Activated CD8-positive, alpha-beta T cell treated with anti-CD3 and anti-CD28 coated beads, Interleukin-2, amount 10 ng/mL, durations not matched to agents 7 days and 5 days (primary cell): Measurements from ENCODE around the gene KCTD12. TPM values are rescaled to one million over a fixed set of nuclear protein-coding genes. Genes with fewer than 3 reads are reported as not detected.
"Not testable (repeated sequence)": the region's sequence is repeated elsewhere in the genome, so short reads cannot be mapped to it uniquely, and the experiment has no call there.

ENCODE experiments used
- ATAC-seq: fragments of 150-1000 bp; cut with Tn5 transposase; one replicate; pipeline ENCODE4 v1.10.0; 2021; ENCODE audit warnings: moderate library complexity
- CTCF ChIA-PET: fragments of 350-600 bp; sonication (Branson Sonifier 250); formaldehyde crosslinking; loops from one replicate; lab custom pipeline; 2021; ENCODE audit warnings: antibody characterized with exemption; lab: Charles Lee
- POLR2A ChIA-PET: fragments of 350-600 bp; sonication (Branson Sonifier 250); formaldehyde crosslinking; loops from one replicate; lab custom pipeline; 2021; ENCODE audit warnings: antibody characterized with exemption; lab: Charles Lee
- DNase-seq: peaks from one replicate; pipeline ENCODE4 v3.0.0-alpha.2; 2020
- H3K27ac Mint-ChIP-seq: one replicate; pipeline ENCODE4 v1.8.0; 2021; ENCODE audit warnings: mild to moderate bottlenecking, mixed read lengths
- H3K27me3 Mint-ChIP-seq: one replicate; pipeline ENCODE4 v1.8.0; 2021; ENCODE audit warnings: low read depth, mixed read lengths
- H3K36me3 Mint-ChIP-seq: one replicate; pipeline ENCODE4 v1.8.0; 2021; ENCODE audit warnings: low read depth, mixed read lengths
- H3K4me1 Mint-ChIP-seq: one replicate; pipeline ENCODE4 v1.8.0; 2021; ENCODE audit warnings: low read depth, mixed read lengths
- H3K4me3 Mint-ChIP-seq: one replicate; pipeline ENCODE4 v1.8.0; 2021; ENCODE audit warnings: mild to moderate bottlenecking, mixed read lengths
- H3K9me3 Mint-ChIP-seq: one replicate; pipeline ENCODE4 v1.8.0; 2022; ENCODE audit warnings: mixed read lengths; ENCODE audit not compliant: insufficient read depth
- total RNA-seq, 2 experiments: library from RNA; stranded (reverse); gene quantifications; one replicate each; pipeline ENCODE4 v1.2.3, GENCODE V29; 2021

The KCTD12 gene
- total RNA-seq, 2 experiments from 2014 or later, result 5.8 to 6.3 TPM

DNA sequence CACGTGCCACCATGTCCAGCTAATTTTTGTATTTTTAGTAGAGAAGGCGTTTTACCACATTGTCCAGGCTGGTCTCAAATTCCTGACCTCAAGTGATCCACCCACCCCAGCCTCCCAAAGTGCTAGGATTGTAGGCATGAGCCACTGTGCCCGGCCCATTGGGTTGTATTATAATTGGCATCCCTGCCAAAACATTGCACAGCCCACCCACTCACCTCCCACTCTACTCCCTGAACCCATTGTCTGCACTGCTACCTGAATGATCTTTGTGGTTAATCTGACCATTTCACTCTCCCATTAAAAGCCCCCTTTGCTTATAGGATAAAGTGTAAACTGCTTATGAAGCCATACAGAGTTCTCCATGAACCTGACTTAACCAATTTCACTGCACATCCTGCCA lies 26.3 kb upstream of the KCTD12 start:
- Mint-ChIP-seq H3K9me3 (no peaks in the 10 kb centered on the region), H3K27ac (no peak overlapping the region), H3K4me1 (no peaks in the 10 kb centered on the region), H3K4me3 (no peak overlapping the region), H3K36me3 (no peaks in the 10 kb centered on the region), H3K27me3 (peaks cover 7% of the 10 kb centered on the region)
- ATAC-seq (no peak), DNase-seq (no peak)
- CTCF ChIA-PET, result no interaction called here
- POLR2A ChIA-PET, result no interaction called here

- Mint-ChIP-seq H3K4me1 (no peaks in the 10 kb centered on the region), H3K4me3 (no peak overlapping the region), H3K27me3 (peaks cover 16% of the 10 kb centered on the region), H3K36me3 (no peaks in the 10 kb centered on the region), H3K27ac (no peak overlapping the region), H3K9me3 (no peaks in the 10 kb centered on the region)
- no peak for ATAC-seq
- no peak for DNase-seq
- ChIA-PET POLR2A (no interaction called here), CTCF (interaction anchor here (0.9 to 1.5 kb wide), 21 partner anchors 10 to 1209 kb away, joined by 3 to 12 read pairs (median 5); partner anchors contain the start of gene KCTD12)
These were observed 18.3 kb upstream of the KCTD12 start for GRCh38 chr13:76904507-76904906.

GRCh38 chr13:76903544-76904162 lies 17.4 kb upstream of the KCTD12 start:
- Mint-ChIP-seq H3K27me3 (peaks cover 24% of the 10 kb centered on the region), H3K9me3 (peaks cover 6% of the 10 kb centered on the region), H3K4me3 (no peak overlapping the region), H3K4me1 (no peaks in the 10 kb centered on the region), H3K27ac (no peak overlapping the region), H3K36me3 (peaks cover 2% of the 10 kb centered on the region)
- ChIA-PET CTCF (interaction anchor here (0.7 to 1.5 kb wide), 26 partner anchors 9 to 1208 kb away, joined by 3 to 12 read pairs (median 4); partner anchors contain the start of gene KCTD12), POLR2A (no interaction called here)
- ATAC-seq (peak; percentile 61), DNase-seq (peak; percentile 78)

DNA sequence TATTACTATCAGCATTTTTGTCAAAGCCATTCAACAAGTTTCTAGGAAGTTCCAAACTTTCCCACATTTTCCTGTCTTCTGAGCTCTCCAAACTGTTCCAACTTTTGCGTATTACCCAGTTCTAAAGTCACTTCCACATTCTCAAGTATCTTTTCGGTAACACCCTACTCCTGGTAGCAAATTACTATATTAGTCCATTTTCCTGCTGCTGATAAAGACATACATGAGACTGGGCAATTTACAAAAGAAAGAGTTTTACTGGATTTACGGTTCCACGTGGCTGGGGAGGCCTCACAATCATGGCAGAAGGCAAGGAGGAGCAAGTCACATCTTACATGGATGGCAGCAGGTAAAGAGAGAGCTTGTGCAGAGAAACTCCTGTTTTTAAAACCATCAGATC lies 12.9 kb upstream of the KCTD12 start:
- H3K4me1 Mint-ChIP-seq, result peaks cover 12% of the 10 kb centered on the region
- H3K4me3 Mint-ChIP-seq, H3K27ac Mint-ChIP-seq, DNase-seq, H3K9me3 Mint-ChIP-seq, H3K36me3 Mint-ChIP-seq, POLR2A ChIA-PET, ATAC-seq: not testable (repeated sequence)
- CTCF ChIA-PET, result interaction anchor here (1.1 to 1.3 kb wide), 2 partner anchors 8 to 14 kb away, joined by 3 to 5 read pairs; no protein-coding TSS in a partner anchor
- H3K27me3 Mint-ChIP-seq, result peaks cover 22% of the 10 kb centered on the region

DNA sequence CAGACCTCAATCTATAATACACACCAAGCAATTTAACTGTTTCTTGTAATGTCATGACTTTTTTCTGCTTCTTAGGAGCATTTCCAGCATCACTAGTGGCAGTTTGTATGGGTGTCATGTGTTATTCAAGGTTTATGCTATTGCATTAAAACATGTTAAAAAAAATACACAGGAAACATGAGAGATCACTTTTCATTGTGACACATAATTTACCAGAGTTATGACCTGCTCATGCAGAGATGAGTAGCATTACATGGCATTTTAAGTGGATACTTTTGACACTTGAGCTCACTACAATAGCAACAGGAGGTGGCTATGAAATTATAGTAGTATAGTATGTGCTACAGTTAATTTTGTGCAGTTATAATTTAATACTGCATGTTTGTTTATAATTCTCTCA lies 11.0 kb upstream of the KCTD12 start:
- H3K27ac Mint-ChIP-seq, POLR2A ChIA-PET, ATAC-seq, DNase-seq, H3K9me3 Mint-ChIP-seq, H3K36me3 Mint-ChIP-seq, H3K4me3 Mint-ChIP-seq: not testable (repeated sequence)
- CTCF ChIA-PET, result interaction anchor here (2.0 kb wide), 2 partner anchors 11 to 13 kb away, joined by 5 to 6 read pairs; partner anchors contain the start of gene KCTD12
- H3K4me1 Mint-ChIP-seq, result peaks cover 15% of the 10 kb centered on the region
- peaks cover 25% of the 10 kb centered on the region for H3K27me3 Mint-ChIP-seq

- ATAC-seq (peak; percentile 49), DNase-seq (no peak)
- Mint-ChIP-seq H3K4me3 (no peak overlapping the region), H3K36me3 (peaks cover 2% of the 10 kb centered on the region), H3K9me3 (peaks cover 6% of the 10 kb centered on the region), H3K27me3 (peaks cover 24% of the 10 kb centered on the region), H3K27ac (no peak overlapping the region), H3K4me1 (peaks cover 15% of the 10 kb centered on the region)
- CTCF ChIA-PET, result interaction anchor here (1.0 to 2.2 kb wide), 4 partner anchors 9 to 1198 kb away, joined by 3 to 12 read pairs (median 6); partner anchors contain the start of gene KCTD12
- POLR2A ChIA-PET, result no interaction called here
These were observed 8.4 kb upstream of the KCTD12 start for GRCh38 chr13:76894401-76895110.

GRCh38 chr13:76892488-76892887 lies 6.3 kb upstream of the KCTD12 start:
- DNase-seq (no peak), ATAC-seq (no peak)
- no peak overlapping the region for H3K4me3 Mint-ChIP-seq
- H3K36me3 Mint-ChIP-seq, result no peaks in the 10 kb centered on the region
- H3K4me1 Mint-ChIP-seq, result peaks cover 15% of the 10 kb centered on the region
- peaks cover 29% of the 10 kb centered on the region for H3K27me3 Mint-ChIP-seq
- ChIA-PET POLR2A (no interaction called here), CTCF (no interaction called here)
- no peak overlapping the region for H3K27ac Mint-ChIP-seq
- no peaks in the 10 kb centered on the region for H3K9me3 Mint-ChIP-seq

DNA sequence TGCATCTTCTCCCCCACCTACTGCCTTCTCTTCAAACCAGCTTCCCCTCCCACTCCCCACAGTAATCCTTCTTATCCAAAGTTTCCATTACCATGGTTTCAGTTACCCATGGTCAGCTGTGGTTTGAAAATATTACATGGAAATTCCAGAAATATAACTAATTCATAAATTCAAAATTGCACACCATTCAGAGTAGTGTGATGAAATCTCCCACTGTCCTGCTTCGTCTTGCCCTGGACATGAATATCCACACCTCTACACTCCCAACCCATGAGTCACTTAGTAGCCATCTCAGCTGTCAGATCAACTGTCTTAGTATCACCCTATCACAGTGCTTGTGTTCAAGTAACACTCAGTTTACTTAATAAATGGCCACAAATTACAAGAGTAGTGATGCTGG lies 3.8 kb upstream of the KCTD12 start:
- H3K36me3 Mint-ChIP-seq, result no peaks in the 10 kb centered on the region
- no peak overlapping the region for H3K27ac Mint-ChIP-seq
- DNase-seq (no peak), ATAC-seq (no peak)
- ChIA-PET CTCF (interaction anchor here (1.4 kb wide), 1 partner anchor 11 kb away, joined by 6 read pairs; no protein-coding TSS in a partner anchor), POLR2A (no interaction called here)
- peaks cover 24% of the 10 kb centered on the region for H3K4me1 Mint-ChIP-seq
- no peaks in the 10 kb centered on the region for H3K9me3 Mint-ChIP-seq
- H3K4me3 Mint-ChIP-seq, result no peak overlapping the region
- peaks cover 31% of the 10 kb centered on the region for H3K27me3 Mint-ChIP-seq

DNA sequence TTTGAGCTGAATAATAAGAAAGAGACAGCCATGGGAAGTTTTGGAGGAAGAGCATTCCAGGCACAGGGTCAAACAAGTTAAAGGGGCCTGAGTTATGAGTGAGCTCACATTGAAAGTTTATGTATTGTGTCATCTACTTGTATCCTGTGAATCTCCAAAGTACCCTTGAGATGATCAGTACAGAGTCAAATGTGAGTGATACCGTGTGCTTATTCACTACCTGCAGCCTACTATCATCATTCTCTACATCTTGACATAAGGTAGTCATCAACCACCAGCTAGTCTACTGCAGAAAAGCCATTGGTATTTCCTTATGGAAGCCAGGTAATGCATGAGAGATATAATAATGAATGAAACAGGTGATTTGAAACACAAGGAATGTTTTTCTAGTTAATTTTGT lies 3.0 kb upstream of the KCTD12 start:
- Mint-ChIP-seq H3K4me1 (peaks cover 24% of the 10 kb centered on the region), H3K36me3 (peaks cover 3% of the 10 kb centered on the region), H3K27me3 (peaks cover 31% of the 10 kb centered on the region), H3K27ac (no peak overlapping the region), H3K4me3 (no peak overlapping the region), H3K9me3 (no peaks in the 10 kb centered on the region)
- DNase-seq (no peak), ATAC-seq (no peak)
- ChIA-PET POLR2A (no interaction called here), CTCF (interaction anchor here (1.2 to 1.4 kb wide), 2 partner anchors 10 to 67 kb away, joined by 4 to 6 read pairs; no protein-coding TSS in a partner anchor)

GRCh38 chr13:76888421-76888820 lies 2.2 kb upstream of the KCTD12 start:
- peaks cover 29% of the 10 kb centered on the region for H3K27me3 Mint-ChIP-seq
- H3K27ac Mint-ChIP-seq, result no peak overlapping the region
- POLR2A ChIA-PET, result no interaction called here
- H3K36me3 Mint-ChIP-seq, result peaks cover 3% of the 10 kb centered on the region
- ATAC-seq, result no peak
- CTCF ChIA-PET, result interaction anchor here (1.2 kb wide), 1 partner anchor 66 kb away, joined by 4 read pairs; no protein-coding TSS in a partner anchor
- no peak overlapping the region for H3K4me3 Mint-ChIP-seq
- H3K9me3 Mint-ChIP-seq, result no peaks in the 10 kb centered on the region
- no peak for DNase-seq
- H3K4me1 Mint-ChIP-seq, result peaks cover 22% of the 10 kb centered on the region

DNA sequence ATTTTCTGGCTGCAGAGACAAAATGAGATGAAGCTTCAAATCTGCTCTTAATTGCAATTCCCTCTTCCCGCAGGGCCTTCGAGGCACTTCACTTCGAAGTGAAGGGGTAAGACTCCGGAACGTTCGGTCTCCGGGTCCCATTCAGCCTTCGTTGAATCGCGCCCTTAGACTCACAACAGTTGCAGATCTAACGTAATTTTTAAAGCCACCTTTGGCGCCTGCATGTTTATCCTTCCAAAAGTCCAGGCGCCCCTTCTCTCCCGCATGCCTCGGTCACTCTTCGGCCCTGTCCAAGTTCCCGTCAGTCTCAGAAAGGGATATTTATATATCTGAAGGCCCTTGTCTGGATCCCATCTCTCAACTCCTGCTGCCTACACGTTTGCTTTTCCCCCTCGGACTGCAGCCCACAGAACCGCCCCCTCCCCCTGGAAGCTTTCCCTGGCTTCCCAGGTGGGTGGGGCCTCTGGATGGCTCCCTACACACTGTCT lies 915 bp upstream of the KCTD12 start:
- peaks cover 28% of the 10 kb centered on the region for H3K4me1 Mint-ChIP-seq
- peak overlapping the region; percentile 80 for H3K4me3 Mint-ChIP-seq
- H3K36me3 Mint-ChIP-seq, result peaks cover 6% of the 10 kb centered on the region
- ChIA-PET POLR2A (interaction anchor here (1.0 to 1.2 kb wide), 2 partner anchors 84 to 139 kb away, joined by 3 read pairs; no protein-coding TSS in a partner anchor), CTCF (interaction anchor here (0.7 kb wide), 1 partner anchor 17 kb away, joined by 4 read pairs; no protein-coding TSS in a partner anchor)
- no peaks in the 10 kb centered on the region for H3K9me3 Mint-ChIP-seq
- H3K27me3 Mint-ChIP-seq, result peaks cover 27% of the 10 kb centered on the region
- H3K27ac Mint-ChIP-seq, result peak overlapping the region; percentile 25
- no peak for DNase-seq
- no peak for ATAC-seq
